GM18505 (cell line): Measurements from ENCODE around the gene COL4A2.

Source experiments
- ATAC-seq: cut with Tn5 transposase; IDR thresholded peaks from one replicate; pipeline ENCODE4 v1.9.1; 2021; ENCODE audit not compliant: unreplicated experiment
- POLR2A ChIP-seq: IDR thresholded peaks from 4 replicates; pipeline ENCODE4 v1.6.1; 2011; ENCODE audit warnings: borderline replicate concordance; ENCODE audit not compliant: insufficient read depth, insufficient read length; ENCODE audit errors: extremely low read depth

Gene COL4A2

GRCh38 chr13:110551284-110551683 lies 244.2 kb downstream of the COL4A2 start:
- TF ChIP-seq POLR2A = no peak
- no peak for ATAC-seq

DNA sequence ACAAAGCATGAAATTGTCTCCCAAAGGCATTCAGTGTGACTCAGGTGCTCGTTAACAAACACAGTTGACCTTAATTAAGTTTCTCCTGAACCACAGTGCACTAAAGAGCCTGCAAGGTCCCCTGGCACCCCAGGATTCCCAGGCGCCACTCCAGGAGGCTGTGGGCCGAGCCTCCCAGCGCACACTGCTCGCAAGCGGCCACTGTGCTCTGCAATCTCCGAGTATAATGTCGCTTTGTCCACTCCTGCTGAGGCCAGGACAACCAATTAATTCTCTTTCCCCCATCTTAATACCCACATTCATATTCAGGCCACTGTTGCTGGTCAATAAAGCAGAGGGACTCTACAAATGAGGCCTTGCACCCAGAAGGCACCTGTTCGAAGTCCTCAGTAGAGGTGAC lies 245.7 kb downstream of the COL4A2 start:
- ATAC-seq = no peak
- no peak for TF ChIP-seq POLR2A

- no peak for ATAC-seq
- TF ChIP-seq POLR2A = no peak
These were observed 246.3 kb downstream of the COL4A2 start for GRCh38 chr13:110553417-110553816.

GRCh38 chr13:110554227-110554836 lies 247.2 kb downstream of the COL4A2 start:
- no peak for ATAC-seq
- TF ChIP-seq POLR2A = no peak

DNA sequence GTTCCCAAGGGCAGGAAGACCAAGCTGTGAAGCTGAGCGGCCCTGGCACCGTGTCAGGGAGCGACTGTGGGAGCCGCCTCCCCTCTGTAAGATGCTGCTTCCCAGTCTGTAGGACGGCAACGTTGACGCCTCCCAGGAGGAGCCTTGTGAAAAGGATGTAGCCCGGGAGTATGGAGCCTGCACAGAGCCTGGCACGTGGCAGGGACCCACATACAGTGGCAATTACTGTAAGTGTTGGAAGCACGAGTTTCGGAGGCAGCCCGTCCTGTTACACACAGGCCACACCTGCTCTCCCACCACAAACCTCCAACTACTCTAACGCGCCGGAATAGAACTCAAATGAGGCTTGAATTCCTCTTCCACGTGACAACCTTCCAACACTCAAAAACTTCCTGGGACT lies 247.9 kb downstream of the COL4A2 start:
- no peak for ATAC-seq
- TF ChIP-seq POLR2A = no peak

- peak; percentile 59 for ATAC-seq
- no peak for TF ChIP-seq POLR2A
These were observed 248.6 kb downstream of the COL4A2 start for GRCh38 chr13:110555601-110556223.

GRCh38 chr13:110556224-110556606 lies 249.1 kb downstream of the COL4A2 start:
- no peak for TF ChIP-seq POLR2A
- no peak for ATAC-seq

DNA sequence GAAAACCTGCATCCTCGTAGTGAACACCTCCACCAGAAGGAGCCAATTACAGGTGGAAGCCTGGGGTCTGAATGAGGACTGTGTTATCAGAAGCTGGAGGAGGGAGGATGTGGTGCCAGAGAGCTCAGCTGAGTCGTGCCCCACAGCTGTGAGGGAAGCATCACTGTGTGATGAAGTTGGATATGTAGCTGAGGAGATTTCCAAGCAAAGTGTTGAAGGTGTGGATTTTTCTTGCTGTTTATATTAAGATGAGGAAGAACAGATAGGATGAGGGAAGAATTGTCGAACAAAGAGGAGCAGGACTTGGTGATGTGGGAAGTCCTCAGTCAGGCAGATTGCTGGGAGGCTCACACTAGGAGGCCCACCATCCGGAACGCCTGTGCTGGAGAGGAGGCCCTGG lies 250.0 kb downstream of the COL4A2 start:
- TF ChIP-seq POLR2A = no peak

GRCh38 chr13:110557610-110558305 lies 250.7 kb downstream of the COL4A2 start:
- TF ChIP-seq POLR2A = no peak
- no peak for ATAC-seq

More for the DNA sequence above, 250.0 kb downstream of the COL4A2 start:
- ATAC-seq = no peak

GRCh38 chr13:110559429-110559943 lies 252.4 kb downstream of the COL4A2 start:
- ATAC-seq = no peak
- TF ChIP-seq POLR2A = no peak

- ATAC-seq = no peak
- no peak for TF ChIP-seq POLR2A
These were observed 252.9 kb downstream of the COL4A2 start for GRCh38 chr13:110559986-110560385.

DNA sequence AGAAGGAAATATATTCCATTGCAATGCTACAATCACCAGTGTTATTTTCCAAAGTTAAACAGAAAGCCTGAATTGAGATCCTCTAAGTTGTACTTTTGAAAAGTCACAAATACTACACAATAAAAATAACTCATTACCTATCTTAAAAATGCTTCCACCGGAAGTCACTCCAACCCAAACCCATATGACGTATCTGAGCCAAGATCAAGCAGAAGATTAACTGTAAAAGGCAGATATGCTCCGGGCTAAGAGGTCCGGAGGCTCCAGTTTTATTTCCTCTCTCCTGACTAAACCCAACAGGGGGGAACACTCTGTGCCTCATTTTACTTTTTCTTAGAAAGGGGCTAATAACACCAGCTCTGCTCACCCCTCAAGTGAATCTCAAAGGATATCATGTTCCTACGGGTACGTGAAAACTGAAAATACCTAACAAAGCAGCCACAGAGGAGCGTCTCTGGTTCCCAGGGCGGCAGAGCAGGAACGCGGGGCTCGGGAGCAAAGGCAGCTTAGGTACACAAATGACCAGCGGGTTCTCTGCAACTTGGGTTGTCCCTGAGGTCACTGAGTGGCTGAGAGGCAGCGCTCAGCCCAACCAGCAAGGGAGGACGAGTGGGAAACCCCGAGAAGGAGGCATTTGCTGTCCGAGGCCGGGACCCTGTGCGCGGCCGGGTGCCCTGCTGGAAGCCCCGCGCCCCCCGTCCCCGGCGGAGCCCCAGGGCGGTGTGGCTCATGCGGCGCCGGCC lies 253.7 kb downstream of the COL4A2 start:
- TF ChIP-seq POLR2A = no peak
- no peak for ATAC-seq

DNA sequence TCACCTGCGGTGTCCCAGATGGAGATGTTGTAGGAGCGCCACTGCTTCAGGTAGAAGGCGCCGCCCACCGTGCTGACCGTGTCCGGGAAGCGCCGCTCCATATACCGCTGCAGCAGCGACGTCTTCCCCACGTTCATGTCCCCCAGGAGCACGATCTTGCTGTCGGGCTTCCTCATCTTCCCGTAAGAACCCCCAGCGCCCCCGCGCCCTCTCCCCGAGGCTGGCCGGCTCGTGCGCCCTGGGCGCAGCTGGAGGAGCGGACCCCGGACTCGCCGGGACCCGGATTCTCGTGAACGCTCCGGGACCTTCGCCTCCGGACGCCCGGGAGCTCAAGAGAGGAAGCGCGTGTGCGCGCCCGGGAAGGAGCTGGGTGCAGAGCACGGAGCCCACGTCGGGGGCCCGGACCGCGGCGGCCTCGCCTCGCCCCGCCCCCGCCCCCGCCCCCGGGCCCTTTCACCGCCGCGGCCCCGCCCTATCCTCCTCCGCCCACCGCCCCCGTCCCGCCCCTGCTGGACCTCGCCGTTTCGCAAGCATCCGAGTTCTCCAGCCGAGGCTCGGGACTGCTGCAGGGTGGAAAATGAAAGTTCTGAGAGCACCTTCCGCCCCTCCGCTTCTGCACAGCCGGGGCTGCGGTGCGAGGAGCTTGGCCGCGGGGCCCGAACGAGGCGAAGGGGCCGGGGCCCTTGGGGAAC lies 254.4 kb downstream of the COL4A2 start, which contains the start of gene RAB20:
Gene RAB20 (minus strand): TSS at position 379 of the 692 bp plus-strand sequence. CDS start 203 bp downstream, at position 176.
- TF ChIP-seq POLR2A = no peak
- peak; percentile 69 for ATAC-seq
